Osteocyte (in vitro differentiated cells): ENCODE data around the gene SYS1. TPM values are rescaled to one million over a fixed set of nuclear protein-coding genes. Genes with fewer than 3 reads are reported as not detected.

Experiments
- DNase-seq: peaks from one replicate; pipeline ENCODE4 v3.0.0; 2021; ENCODE audit warnings: mixed read lengths; ENCODE audit not compliant: unreplicated experiment; ENCODE audit errors: extremely low spot score
- H3K27ac Mint-ChIP-seq: one replicate; pipeline ENCODE4 v1.8.0; 2021; ENCODE audit warnings: mild to moderate bottlenecking, mixed read lengths; ENCODE audit not compliant: unreplicated experiment
- H3K27me3 Mint-ChIP-seq: one replicate; pipeline ENCODE4 v1.8.0; 2021; ENCODE audit warnings: mixed read lengths; ENCODE audit not compliant: unreplicated experiment
- H3K36me3 Mint-ChIP-seq: one replicate; pipeline ENCODE4 v1.8.0; 2021; ENCODE audit warnings: mixed read lengths; ENCODE audit not compliant: unreplicated experiment
- H3K4me1 Mint-ChIP-seq: one replicate; pipeline ENCODE4 v1.8.0; 2021; ENCODE audit warnings: mixed read lengths; ENCODE audit not compliant: unreplicated experiment
- H3K4me3 Mint-ChIP-seq: one replicate; pipeline ENCODE4 v1.8.0; 2021; ENCODE audit warnings: mild to moderate bottlenecking, moderate library complexity, mixed read lengths; ENCODE audit not compliant: unreplicated experiment
- H3K9me3 Mint-ChIP-seq: one replicate; pipeline ENCODE4 v1.8.0; 2021; ENCODE audit warnings: mixed read lengths; ENCODE audit not compliant: unreplicated experiment
- total RNA-seq: library from RNA; stranded (reverse); gene quantifications from 2 replicates; pipeline ENCODE4 v1.2.1, GENCODE V29; 2021
- TF ChIP-seq, protein P1 (sequence below): fragments of 200-600 bp; sonication (generic); IDR thresholded peaks from 2 replicates; pipeline ENCODE4 v1.5.0; 2021; ENCODE audit warnings: antibody characterized with exemption, mild to moderate bottlenecking, moderate library complexity

The SYS1 gene
- total RNA-seq, 1 donor from 2014 or later, result 23.7 TPM

- Mint-ChIP-seq H3K4me3 (peak overlapping the region; percentile 61), H3K36me3 (no peaks in the 10 kb centered on the region), H3K4me1 (peaks cover 14% of the 10 kb centered on the region), H3K27ac (no peak overlapping the region), H3K27me3 (no peaks in the 10 kb centered on the region), H3K9me3 (peaks cover 6% of the 10 kb centered on the region)
- TF ChIP-seq, protein P1, sequence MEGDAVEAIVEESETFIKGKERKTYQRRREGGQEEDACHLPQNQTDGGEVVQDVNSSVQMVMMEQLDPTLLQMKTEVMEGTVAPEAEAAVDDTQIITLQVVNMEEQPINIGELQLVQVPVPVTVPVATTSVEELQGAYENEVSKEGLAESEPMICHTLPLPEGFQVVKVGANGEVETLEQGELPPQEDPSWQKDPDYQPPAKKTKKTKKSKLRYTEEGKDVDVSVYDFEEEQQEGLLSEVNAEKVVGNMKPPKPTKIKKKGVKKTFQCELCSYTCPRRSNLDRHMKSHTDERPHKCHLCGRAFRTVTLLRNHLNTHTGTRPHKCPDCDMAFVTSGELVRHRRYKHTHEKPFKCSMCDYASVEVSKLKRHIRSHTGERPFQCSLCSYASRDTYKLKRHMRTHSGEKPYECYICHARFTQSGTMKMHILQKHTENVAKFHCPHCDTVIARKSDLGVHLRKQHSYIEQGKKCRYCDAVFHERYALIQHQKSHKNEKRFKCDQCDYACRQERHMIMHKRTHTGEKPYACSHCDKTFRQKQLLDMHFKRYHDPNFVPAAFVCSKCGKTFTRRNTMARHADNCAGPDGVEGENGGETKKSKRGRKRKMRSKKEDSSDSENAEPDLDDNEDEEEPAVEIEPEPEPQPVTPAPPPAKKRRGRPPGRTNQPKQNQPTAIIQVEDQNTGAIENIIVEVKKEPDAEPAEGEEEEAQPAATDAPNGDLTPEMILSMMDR, result no peak
- peak; percentile 8 for DNase-seq
Observed at GRCh38 chr20:45404438-45404837, 41.5 kb downstream of the SYS1 start.

- Mint-ChIP-seq H3K4me1 (peaks cover 14% of the 10 kb centered on the region), H3K27ac (peak overlapping the region; percentile 50), H3K36me3 (peaks cover 7% of the 10 kb centered on the region), H3K4me3 (peak overlapping the region; percentile 87), H3K27me3 (no peaks in the 10 kb centered on the region), H3K9me3 (no peaks in the 10 kb centered on the region)
- peak; percentile 81 for DNase-seq
- TF ChIP-seq, protein P1, result no peak
Observed at GRCh38 chr20:45405571-45406259, 42.8 kb downstream of the SYS1 start.

DNA sequence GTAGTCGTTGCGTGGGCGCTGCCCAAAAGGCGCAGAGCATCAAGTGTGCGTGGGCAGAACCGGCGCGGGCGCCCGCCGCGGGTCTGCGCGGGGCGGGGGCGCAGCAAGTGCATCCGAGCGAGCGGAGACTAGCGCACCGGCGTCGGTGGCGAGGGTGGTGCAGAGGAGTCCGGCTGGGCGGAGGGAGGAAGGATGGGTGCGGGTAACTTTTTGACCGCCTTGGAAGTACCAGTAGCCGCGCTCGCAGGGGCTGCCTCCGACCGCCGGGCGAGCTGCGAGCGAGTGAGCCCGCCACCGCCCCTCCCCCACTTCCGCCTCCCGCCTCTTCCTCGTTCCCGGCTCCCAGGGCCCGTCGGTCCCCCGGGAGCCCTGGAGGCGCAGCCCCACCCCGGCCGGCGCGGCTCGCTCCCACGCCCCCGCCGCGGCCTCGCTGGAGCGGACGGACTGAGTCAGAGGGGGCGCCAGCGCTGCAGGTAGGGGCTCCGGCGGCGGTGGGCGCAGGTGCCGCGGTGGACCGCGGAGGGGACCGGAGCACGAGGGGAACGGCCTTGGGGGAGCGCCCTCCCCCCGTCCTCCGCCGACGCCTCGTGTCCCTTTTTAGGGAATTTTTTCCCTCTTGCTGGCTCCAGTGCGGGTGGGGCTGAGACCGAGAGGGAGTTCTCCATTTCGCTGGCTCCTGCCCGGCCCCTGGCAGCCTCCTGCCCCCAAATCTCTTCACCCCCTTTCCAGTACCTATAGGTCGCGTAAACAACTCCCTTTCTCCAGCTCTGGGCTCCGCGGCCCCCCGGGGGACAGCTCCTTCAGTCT is 43.5 kb downstream of the SYS1 start:
- Mint-ChIP-seq H3K4me3 (peak overlapping the region; percentile 87), H3K27me3 (no peaks in the 10 kb centered on the region), H3K27ac (peak overlapping the region; percentile 88), H3K36me3 (peaks cover 13% of the 10 kb centered on the region), H3K9me3 (no peaks in the 10 kb centered on the region), H3K4me1 (peaks cover 14% of the 10 kb centered on the region)
- TF ChIP-seq, protein P1, result no peak
- DNase-seq, result no peak

- DNase-seq, result no peak
- peak overlapping the region; percentile 87 for H3K4me3 Mint-ChIP-seq
- H3K27ac Mint-ChIP-seq, result peak overlapping the region; percentile 88
- H3K27me3 Mint-ChIP-seq, result no peaks in the 10 kb centered on the region
- peaks cover 14% of the 10 kb centered on the region for H3K4me1 Mint-ChIP-seq
- H3K36me3 Mint-ChIP-seq, result peaks cover 20% of the 10 kb centered on the region
- no peaks in the 10 kb centered on the region for H3K9me3 Mint-ChIP-seq
- TF ChIP-seq, protein P1, result no peak
Observed at GRCh38 chr20:45407067-45407745, 44.2 kb downstream of the SYS1 start.
